Measurements from ENCODE around the gene CTNND1.

- TF ChIP-seq POLR2A (IDR thresholded peaks at IDR 0.05) (no peak), CTCF (IDR thresholded peaks at IDR 0.05) (no peak)
These were observed 40.8 kb downstream of the CTNND1 start for GRCh38 chr11:57802411-57802810.
